ENCODE data around the gene TBX10.

GRCh38 chr11:67594480-67594879 lies 45.1 kb downstream of the TBX10 start:
- TF ChIP-seq CTCF (conservative IDR thresholded peaks at IDR 0.05; ENCODE audit: low read length), result no peak
- TF ChIP-seq EZH2phosphoT487 (IDR thresholded peaks at IDR 0.05; ENCODE audit: borderline replicate concordance, low read depth, low read length), result no peak

Measured in OCI-LY7 (cell line).